ENCODE results near the gene SERPING1. TPM values are rescaled to one million over a fixed set of nuclear protein-coding genes. Genes with fewer than 3 reads are reported as not detected.

SERPING1 gene
- polyA plus RNA-seq, 1 of the 3 experiments (the other 2 are of a cell fraction), result 4.5 TPM

DNA sequence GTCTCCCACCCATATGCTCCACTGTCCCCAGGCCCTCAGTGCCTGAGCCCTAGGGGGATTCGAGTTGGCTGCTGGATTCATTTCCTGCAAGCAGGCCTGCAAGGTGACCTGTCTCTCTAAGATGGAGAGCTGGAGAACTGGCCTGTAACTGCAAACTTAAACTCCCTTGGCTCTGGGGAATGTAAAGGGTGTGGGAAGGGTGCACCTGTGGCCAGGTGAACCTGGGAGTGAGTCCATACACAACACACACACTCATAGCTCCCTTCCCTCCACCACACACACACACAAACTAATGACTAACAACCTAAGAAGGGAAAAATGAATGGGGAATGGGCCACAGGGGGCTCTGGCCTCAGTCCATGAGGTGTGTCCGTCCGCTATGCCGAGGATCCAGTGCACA, 45.5 kb upstream of the SERPING1 start:
- WGBS (ENCODE audit: low lambda C conversion rate), result 83% methylated on average over 4 of the region's 4 CpGs
- Histone ChIP-seq H3K4me2 (no peak overlapping the region), H3F3A (replicated peaks; ENCODE audit: insufficient read depth) (no peaks in the 10 kb centered on the region), H3K36me3 (replicated peaks in 1 of 2; ENCODE audit: control insufficient read depth in 1 of 2, insufficient read depth in 2 of 2, low read length in 1 of 2) (peaks cover 13 to 44% of the 10 kb centered on the region in 2 experiments), H3K4me3 (ENCODE audit: low read depth in 2 of 2, low read length in 1 of 2) (no peak overlapping the region), H3K27ac (ENCODE audit: low read depth in 2 of 2, low read length in 1 of 2) (no peak overlapping the region), H3K4me1 (ENCODE audit: control insufficient read depth in 1 of 2, insufficient read depth in 2 of 2, low read depth in 1 of 2, low read length in 1 of 2) (no peaks in the 10 kb centered on the region), H3K27me3 (ENCODE audit: insufficient read depth) (no peaks in the 10 kb centered on the region), H4K20me1 (ENCODE audit: insufficient read depth) (no peaks in the 10 kb centered on the region), H3K79me2 (ENCODE audit: insufficient read depth) (no peaks in the 10 kb centered on the region), H2AFZ (ENCODE audit: low read depth) (no peak overlapping the region), H3K9me3 (no peaks in the 10 kb centered on the region), H3K9ac (no peak overlapping the region), H3K9me2 (no peaks in the 10 kb centered on the region)
- CTCF ChIA-PET, result interaction anchor here (1.4 to 7.6 kb wide), 2 partner anchors 16 to 92 kb away, joined by 6 to 36 read pairs; partner anchors contain the start of gene UBE2L6
- no peak for DNase-seq
- no peak for TF ChIP-seq TEAD4 (IDR thresholded peaks at IDR 0.05; ENCODE audit: borderline replicate concordance, insufficient read depth)
- TF ChIP-seq, protein P1, sequence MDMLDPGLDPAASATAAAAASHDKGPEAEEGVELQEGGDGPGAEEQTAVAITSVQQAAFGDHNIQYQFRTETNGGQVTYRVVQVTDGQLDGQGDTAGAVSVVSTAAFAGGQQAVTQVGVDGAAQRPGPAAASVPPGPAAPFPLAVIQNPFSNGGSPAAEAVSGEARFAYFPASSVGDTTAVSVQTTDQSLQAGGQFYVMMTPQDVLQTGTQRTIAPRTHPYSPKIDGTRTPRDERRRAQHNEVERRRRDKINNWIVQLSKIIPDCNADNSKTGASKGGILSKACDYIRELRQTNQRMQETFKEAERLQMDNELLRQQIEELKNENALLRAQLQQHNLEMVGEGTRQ (IDR thresholded peaks at IDR 0.05; ENCODE audit: borderline replicate concordance, low read depth, low read length), result no peak
- TF ChIP-seq POLR2AphosphoS5 (IDR thresholded peaks at IDR 0.05; ENCODE audit: low read depth, low read length), result no peak
- no peak for TF ChIP-seq CHD2 (IDR thresholded peaks at IDR 0.05; ENCODE audit: low read length, partially characterized antibody)
- TF ChIP-seq NRF1 (IDR thresholded peaks at IDR 0.05; ENCODE audit: low read depth, low read length), result no peak
- TF ChIP-seq JUND (IDR thresholded peaks at IDR 0.05), result no peak
- TF ChIP-seq, protein P2, sequence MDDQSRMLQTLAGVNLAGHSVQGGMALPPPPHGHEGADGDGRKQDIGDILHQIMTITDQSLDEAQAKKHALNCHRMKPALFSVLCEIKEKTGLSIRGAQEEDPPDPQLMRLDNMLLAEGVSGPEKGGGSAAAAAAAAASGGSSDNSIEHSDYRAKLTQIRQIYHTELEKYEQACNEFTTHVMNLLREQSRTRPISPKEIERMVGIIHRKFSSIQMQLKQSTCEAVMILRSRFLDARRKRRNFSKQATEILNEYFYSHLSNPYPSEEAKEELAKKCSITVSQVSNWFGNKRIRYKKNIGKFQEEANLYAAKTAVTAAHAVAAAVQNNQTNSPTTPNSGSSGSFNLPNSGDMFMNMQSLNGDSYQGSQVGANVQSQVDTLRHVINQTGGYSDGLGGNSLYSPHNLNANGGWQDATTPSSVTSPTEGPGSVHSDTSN (IDR thresholded peaks at IDR 0.05), result no peak
- TF ChIP-seq, protein P3, sequence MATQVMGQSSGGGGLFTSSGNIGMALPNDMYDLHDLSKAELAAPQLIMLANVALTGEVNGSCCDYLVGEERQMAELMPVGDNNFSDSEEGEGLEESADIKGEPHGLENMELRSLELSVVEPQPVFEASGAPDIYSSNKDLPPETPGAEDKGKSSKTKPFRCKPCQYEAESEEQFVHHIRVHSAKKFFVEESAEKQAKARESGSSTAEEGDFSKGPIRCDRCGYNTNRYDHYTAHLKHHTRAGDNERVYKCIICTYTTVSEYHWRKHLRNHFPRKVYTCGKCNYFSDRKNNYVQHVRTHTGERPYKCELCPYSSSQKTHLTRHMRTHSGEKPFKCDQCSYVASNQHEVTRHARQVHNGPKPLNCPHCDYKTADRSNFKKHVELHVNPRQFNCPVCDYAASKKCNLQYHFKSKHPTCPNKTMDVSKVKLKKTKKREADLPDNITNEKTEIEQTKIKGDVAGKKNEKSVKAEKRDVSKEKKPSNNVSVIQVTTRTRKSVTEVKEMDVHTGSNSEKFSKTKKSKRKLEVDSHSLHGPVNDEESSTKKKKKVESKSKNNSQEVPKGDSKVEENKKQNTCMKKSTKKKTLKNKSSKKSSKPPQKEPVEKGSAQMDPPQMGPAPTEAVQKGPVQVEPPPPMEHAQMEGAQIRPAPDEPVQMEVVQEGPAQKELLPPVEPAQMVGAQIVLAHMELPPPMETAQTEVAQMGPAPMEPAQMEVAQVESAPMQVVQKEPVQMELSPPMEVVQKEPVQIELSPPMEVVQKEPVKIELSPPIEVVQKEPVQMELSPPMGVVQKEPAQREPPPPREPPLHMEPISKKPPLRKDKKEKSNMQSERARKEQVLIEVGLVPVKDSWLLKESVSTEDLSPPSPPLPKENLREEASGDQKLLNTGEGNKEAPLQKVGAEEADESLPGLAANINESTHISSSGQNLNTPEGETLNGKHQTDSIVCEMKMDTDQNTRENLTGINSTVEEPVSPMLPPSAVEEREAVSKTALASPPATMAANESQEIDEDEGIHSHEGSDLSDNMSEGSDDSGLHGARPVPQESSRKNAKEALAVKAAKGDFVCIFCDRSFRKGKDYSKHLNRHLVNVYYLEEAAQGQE (IDR thresholded peaks at IDR 0.05; ENCODE audit: low read depth, low read length), result no peak
- TF ChIP-seq, protein P4, sequence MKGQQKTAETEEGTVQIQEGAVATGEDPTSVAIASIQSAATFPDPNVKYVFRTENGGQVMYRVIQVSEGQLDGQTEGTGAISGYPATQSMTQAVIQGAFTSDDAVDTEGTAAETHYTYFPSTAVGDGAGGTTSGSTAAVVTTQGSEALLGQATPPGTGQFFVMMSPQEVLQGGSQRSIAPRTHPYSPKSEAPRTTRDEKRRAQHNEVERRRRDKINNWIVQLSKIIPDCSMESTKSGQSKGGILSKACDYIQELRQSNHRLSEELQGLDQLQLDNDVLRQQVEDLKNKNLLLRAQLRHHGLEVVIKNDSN (IDR thresholded peaks at IDR 0.05; ENCODE audit: borderline replicate concordance, low read depth), result no peak
- no peak for TF ChIP-seq MEF2A (IDR thresholded peaks at IDR 0.05; ENCODE audit: borderline replicate concordance, low read depth)
- TF ChIP-seq EZH2phosphoT487 (IDR thresholded peaks at IDR 0.05; ENCODE audit: borderline replicate concordance, low read depth), result no peak
- TF ChIP-seq, protein P5, sequence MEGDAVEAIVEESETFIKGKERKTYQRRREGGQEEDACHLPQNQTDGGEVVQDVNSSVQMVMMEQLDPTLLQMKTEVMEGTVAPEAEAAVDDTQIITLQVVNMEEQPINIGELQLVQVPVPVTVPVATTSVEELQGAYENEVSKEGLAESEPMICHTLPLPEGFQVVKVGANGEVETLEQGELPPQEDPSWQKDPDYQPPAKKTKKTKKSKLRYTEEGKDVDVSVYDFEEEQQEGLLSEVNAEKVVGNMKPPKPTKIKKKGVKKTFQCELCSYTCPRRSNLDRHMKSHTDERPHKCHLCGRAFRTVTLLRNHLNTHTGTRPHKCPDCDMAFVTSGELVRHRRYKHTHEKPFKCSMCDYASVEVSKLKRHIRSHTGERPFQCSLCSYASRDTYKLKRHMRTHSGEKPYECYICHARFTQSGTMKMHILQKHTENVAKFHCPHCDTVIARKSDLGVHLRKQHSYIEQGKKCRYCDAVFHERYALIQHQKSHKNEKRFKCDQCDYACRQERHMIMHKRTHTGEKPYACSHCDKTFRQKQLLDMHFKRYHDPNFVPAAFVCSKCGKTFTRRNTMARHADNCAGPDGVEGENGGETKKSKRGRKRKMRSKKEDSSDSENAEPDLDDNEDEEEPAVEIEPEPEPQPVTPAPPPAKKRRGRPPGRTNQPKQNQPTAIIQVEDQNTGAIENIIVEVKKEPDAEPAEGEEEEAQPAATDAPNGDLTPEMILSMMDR (IDR thresholded peaks at IDR 0.05), result no peak
- no peak for TF ChIP-seq RFX5 (IDR thresholded peaks at IDR 0.05; ENCODE audit: low read length)
- TF ChIP-seq YY1 (IDR thresholded peaks at IDR 0.05; ENCODE audit: low read depth), result no peak
- no peak for TF ChIP-seq RCOR1 (IDR thresholded peaks at IDR 0.05; ENCODE audit: low read length)
- no peak for TF ChIP-seq EP300 (IDR thresholded peaks at IDR 0.05; ENCODE audit: borderline replicate concordance in 1 of 2, low read depth in 1 of 2, low read length in 1 of 2)
- no peak for TF ChIP-seq SMC3 (IDR thresholded peaks at IDR 0.05; ENCODE audit: low read depth, low read length)
- no peak for TF ChIP-seq RAD21 (IDR thresholded peaks at IDR 0.05; ENCODE audit: low read length)
- TF ChIP-seq, protein P6, sequence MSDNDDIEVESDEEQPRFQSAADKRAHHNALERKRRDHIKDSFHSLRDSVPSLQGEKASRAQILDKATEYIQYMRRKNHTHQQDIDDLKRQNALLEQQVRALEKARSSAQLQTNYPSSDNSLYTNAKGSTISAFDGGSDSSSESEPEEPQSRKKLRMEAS (IDR thresholded peaks at IDR 0.05; ENCODE audit: low read depth), result no peak
- POLR2A ChIA-PET, result no interaction called here
